Activated CD8-positive, alpha-beta memory T cell treated with anti-CD3 and anti-CD28 coated beads for 4 hours (primary cell): ENCODE data around the gene CCDC102A.
"Not testable (repeated sequence)": the region's sequence is repeated elsewhere in the genome, so short reads cannot be mapped to it uniquely, and the experiment has no call there.

ENCODE experiments used
- DNase-seq, 2 donors: peaks; one replicate each; pipeline ENCODE4 v3.0.0-alpha.2; 2020; ENCODE audit warnings: low read depth in 2 of 2

The CCDC102A gene

DNA sequence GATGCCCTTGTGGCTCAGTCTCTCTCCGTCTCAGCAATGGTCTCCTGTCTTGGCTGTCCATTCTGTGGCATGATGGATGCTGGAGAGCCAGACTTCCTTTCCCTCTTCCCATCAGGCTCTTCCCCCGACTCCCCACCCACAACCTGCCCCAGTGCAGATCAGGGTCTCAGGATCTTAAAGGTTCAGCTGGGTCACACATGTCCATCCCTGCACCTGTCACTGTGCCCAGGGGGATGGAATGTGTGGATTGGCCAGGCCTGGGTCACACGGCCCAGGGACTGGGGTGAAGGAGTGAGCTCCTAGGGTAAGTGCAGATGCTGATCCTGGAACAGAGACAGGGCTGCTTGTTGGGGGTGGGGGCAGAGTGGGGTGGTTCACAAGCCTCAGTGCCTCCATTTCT lies 29.1 kb upstream of the CCDC102A start:
- no peak for DNase-seq

DNA sequence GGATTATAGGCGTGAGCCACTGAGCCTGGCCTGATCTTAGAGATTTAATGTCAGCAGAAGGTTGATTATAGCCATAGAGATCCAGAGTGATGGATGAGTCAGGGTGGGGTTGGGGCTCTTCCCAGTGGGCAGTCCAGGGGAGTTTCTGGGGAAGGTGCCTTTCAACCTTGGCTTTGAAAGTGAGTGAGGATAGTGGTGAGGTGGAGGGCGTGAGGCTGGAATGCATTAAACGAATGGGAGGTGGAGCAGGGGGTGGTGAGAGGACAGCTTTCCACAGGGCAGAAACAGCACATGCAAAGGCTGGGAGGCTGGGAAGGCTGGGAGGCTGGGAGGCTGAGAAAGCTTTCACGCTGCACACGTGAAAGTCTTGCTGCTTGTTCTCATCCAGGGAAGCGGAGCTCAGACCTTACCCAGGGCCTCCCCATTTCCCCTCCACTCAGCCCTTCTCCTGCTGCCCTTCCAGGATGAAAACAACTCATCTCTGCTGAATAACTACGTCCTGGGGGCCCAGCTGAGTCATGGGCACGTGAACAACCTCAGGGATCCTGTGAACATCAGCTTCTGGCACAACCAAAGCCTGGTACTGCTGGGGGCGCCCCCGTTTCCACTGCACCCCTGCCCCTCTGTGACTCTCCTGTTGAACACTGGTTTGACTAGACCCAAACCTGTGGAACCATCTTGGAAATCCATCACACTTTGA lies 28.4 kb upstream of the CCDC102A start:
- DNase-seq = no peak

- DNase-seq = no peak
Observed at GRCh38 chr16:57563761-57564160, 27.4 kb upstream of the CCDC102A start.

DNA sequence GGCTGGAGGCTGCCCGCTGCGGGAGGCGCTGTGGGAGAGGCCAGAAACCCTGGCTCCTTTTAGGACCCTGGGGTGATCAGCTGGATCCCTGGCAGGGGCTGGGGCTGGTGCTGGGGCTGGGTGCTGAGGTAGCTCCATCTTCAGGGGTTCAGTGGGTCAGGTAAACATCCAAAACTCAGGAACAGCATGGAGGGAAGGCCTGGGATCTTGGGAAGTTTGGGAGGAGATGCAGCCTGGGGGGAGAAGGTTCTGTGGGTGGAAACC lies 27.0 kb upstream of the CCDC102A start:
- no peak for DNase-seq

DNA sequence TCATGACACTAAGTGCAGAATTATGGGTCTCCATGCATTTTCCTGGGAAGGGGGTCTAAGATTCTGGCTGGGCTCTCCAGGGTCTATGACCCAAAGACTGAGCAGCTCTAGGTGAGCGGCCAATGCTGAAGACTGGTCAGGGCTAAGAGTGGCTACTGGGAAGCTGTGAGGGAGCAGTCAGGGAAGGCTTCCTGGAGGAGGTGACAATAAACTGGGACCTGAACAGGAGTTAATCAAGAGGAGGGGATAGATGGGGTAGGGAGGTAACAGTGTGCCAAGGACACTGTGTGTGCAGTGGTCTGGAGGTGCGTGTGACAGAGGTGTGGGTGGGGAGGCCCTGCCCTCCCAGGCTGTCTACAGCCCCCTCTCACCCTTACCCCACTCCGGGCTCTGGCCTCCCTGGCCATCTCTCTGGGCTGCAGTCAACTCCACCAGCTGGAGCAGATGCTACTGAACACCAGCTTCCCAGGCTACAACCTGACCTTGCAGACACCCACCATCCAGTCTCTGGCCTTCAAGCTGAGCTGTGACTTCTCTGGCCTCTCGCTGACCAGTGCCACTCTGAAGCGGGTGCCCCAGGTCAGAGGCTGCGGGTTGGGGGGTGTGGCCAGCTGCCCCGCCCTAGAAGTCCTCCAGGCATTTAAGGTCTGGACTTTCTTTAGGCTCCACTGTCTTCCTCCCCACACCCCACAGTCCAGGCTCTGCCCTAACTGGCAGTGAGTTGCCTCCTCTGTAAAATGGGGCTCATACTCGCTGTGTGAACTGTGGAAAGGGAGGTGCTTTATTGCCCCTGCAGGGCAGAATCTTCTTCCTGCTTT lies 26.5 kb upstream of the CCDC102A start:
- DNase-seq = no peak

DNA sequence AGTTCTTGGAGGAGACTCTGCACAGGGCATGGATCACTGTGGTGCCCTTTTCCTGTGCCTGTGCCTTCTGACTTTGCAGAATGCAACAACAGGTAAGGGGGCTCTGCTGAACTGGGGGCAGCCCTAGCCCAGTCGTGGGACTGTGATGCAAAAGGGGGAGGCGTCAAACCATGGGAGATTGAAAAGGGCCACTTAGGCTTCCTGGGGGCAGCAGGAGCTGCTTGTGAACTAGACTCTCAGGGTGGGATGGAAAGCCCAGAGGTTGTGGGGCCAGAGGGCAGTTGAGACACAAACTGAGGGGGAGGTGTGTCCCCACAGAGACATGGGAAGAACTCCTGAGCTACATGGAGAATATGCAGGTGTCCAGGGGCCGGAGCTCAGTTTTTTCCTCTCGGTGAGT lies 25.7 kb upstream of the CCDC102A start:
- no peak for DNase-seq

GRCh38 chr16:57559072-57559790 lies 22.9 kb upstream of the CCDC102A start:
- no peak for DNase-seq

GRCh38 chr16:57556941-57557541 lies 20.7 kb upstream of the CCDC102A start:
- no peak for DNase-seq

GRCh38 chr16:57555831-57556230 lies 19.5 kb upstream of the CCDC102A start:
- DNase-seq = no peak

DNA sequence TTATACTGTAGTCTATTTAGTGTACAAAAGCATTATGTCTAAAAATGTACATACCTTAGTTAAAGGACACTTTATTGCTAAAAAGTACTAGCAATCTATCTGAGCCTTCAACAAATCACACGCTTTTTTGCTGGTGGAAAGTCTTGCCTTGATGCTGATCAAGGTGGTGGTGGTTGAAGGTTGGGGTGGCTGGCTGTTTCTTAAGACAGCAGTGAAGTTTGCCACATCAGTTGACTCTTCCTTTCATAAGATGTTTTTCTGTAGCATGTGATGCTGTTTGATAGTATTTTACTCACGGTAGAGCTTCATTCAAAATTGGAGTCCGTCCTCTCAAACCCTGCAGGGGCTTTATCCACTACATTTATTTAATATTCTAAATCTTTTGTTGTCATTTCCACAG lies 14.7 kb upstream of the CCDC102A start:
- DNase-seq = no peak

DNA sequence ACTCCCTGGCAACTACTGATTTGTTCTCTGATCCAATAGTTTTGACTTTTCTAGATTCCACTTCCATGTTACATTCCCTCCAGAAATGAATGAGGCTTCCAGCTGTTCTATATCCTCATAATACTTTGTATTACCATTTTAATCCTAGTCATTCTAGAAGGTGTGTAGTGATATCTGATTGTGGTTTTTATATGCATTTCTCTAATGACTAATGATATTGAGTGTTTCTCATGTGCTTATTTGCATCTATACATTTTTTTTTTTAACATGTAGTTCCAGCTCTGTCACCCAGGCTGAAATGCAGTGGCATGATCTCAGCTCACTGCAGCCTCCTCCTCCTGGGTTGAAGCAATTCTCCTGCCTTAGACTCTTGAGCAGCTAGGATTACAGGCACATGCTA lies 13.4 kb upstream of the CCDC102A start:
- DNase-seq = no peak

- no peak for DNase-seq
Observed at GRCh38 chr16:57548408-57548807, 12.0 kb upstream of the CCDC102A start.

GRCh38 chr16:57547524-57547923 lies 11.2 kb upstream of the CCDC102A start:
- DNase-seq = not testable (repeated sequence)

DNA sequence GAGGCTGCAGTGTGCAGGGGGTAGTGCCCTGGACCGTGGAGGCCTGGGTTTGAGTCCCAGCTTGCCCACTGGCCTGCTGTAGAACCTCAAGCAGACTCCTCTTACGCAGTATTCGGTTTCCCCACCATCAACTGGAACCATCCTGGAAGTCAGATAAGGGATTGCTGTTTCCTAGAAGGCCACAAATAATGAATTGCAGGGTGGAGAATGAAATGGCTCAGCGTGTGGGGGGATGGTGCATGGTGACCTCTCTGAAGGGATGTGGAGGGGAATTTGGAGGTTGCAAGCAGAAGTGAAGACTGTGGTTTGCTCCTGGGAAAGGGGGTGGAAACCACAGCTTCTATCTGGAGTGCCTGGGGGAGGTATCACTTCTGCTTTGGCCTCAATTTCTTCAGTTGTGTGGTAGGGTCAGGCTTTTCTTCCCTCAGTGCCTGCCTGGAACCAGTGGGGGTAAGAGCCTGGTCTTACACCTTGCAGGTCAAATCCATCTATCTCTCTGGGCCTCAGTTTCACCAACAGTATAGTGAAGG lies 7.8 kb upstream of the CCDC102A start:
- DNase-seq = no peak

- no peak for DNase-seq
Observed at GRCh38 chr16:57541754-57542435, 5.5 kb upstream of the CCDC102A start.

- DNase-seq = no peak
Observed at GRCh38 chr16:57540906-57541753, 4.8 kb upstream of the CCDC102A start.

DNA sequence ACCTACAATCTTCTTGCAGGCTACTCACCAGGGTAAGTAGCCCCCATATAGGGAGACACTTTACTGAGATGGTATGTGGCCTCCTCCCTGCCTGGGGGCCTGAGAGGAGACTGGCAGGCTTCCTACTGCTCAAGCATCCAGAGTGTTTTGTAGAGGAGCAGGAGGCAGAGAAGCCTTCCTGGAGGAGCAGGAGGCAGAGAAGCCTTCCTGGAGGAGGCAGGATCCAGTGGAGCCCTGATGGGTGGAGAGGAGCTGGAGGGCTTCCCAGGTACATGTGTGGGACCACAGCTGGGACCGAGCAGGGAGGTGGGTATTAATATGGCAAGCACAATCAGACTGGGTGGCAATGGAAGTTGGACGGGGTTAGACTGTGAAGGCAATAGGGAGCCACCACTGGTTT lies 4.0 kb upstream of the CCDC102A start:
- no peak for DNase-seq

- DNase-seq = no peak
Observed at GRCh38 chr16:57539072-57539796, 2.9 kb upstream of the CCDC102A start.

GRCh38 chr16:57538235-57538721 lies 1.9 kb upstream of the CCDC102A start:
- DNase-seq = no peak
